Activated T-cell treated with anti-CD3 and anti-CD28 coated beads, Interleukin-2, amount 50 U/mL, for 24 hours (primary cell): ENCODE results near the gene CST3.
A peak's percentile ranks its signal among the peaks of the same experiment; 100 is the strongest.
"Not testable (repeated sequence)": the region's sequence is repeated elsewhere in the genome, so short reads cannot be mapped to it uniquely, and the experiment has no call there.

Experiments
- DNase-seq: peaks from one replicate; pipeline ENCODE4 v3.0.0-alpha.2; 2020
- H3K27ac Mint-ChIP-seq: 2 replicates; pipeline ENCODE4 v1.8.0; 2020; ENCODE audit warnings: mild to moderate bottlenecking, mixed read lengths
- H3K27me3 Mint-ChIP-seq: 2 replicates; pipeline ENCODE4 v1.8.0; 2020; ENCODE audit warnings: mixed read lengths
- H3K36me3 Mint-ChIP-seq: 2 replicates; pipeline ENCODE4 v1.8.0; 2020; ENCODE audit warnings: low read depth, mixed read lengths
- H3K4me1 Mint-ChIP-seq: 2 replicates; pipeline ENCODE4 v1.8.0; 2020; ENCODE audit warnings: low read depth, mixed read lengths
- H3K4me3 Mint-ChIP-seq: 2 replicates; pipeline ENCODE4 v1.8.0; 2020; ENCODE audit warnings: mild to moderate bottlenecking, moderate library complexity, mixed read lengths
- H3K9me3 Mint-ChIP-seq: 2 replicates; pipeline ENCODE4 v1.8.0; 2020; ENCODE audit warnings: mixed read lengths

The CST3 gene

DNA sequence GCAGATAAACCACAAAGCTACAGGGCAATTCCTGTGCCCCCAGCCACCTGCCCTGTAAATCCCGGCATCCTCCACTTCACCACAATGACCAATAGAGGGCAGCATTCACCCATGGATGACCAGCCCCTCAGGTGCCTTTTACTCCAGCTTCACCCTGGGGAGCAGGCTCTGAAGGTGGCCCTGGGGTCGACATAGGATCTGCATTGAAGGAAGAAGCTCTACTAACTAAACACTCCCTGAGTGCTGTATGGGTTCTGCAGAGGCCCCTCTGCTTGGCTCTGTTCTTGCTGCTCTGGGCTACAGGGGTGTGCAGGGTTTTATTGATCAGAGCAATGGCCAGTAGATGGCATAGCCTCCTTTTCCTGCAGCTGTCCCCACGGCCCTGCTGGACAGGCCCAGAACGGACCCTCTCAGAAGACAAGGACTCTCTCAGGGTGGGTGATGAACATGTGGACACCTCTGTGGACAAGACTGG, 30.8 kb upstream of the CST3 start:
- no peak overlapping the region for H3K27ac Mint-ChIP-seq
- H3K4me1 Mint-ChIP-seq = no peaks in the 10 kb centered on the region
- no peaks in the 10 kb centered on the region for H3K9me3 Mint-ChIP-seq
- peak; percentile 44 for DNase-seq
- no peaks in the 10 kb centered on the region for H3K27me3 Mint-ChIP-seq
- H3K36me3 Mint-ChIP-seq = no peaks in the 10 kb centered on the region
- no peak overlapping the region for H3K4me3 Mint-ChIP-seq

GRCh38 chr20:23667666-23668065, 29.9 kb upstream of the CST3 start:
- H3K4me1 Mint-ChIP-seq = no peaks in the 10 kb centered on the region
- H3K36me3 Mint-ChIP-seq = no peaks in the 10 kb centered on the region
- no peaks in the 10 kb centered on the region for H3K27me3 Mint-ChIP-seq
- no peak overlapping the region for H3K27ac Mint-ChIP-seq
- H3K9me3 Mint-ChIP-seq = no peaks in the 10 kb centered on the region
- no peak overlapping the region for H3K4me3 Mint-ChIP-seq
- DNase-seq = no peak

DNA sequence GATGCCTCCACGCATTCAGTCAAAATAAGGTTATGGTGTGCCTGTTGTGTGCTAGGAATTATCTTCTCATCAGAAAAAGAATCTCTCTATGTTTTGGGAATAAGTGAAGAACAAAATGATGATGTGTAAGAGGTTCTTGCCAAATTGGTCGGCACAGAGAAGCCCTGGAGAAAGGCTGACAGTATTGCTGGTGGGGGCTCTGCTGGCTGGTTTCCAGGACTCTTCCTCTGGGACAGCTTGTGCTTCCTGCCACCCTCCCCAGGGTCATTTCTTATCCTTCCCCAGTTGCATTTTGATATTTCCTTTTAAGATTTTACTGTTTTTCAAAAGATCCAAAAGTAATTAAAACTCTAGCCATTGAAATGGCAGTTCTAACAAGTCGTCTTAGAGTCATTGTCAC, 28.9 kb upstream of the CST3 start:
- Mint-ChIP-seq H3K27ac (no peak overlapping the region), H3K36me3 (no peaks in the 10 kb centered on the region), H3K4me3 (no peak overlapping the region), H3K9me3 (no peaks in the 10 kb centered on the region), H3K4me1 (no peaks in the 10 kb centered on the region), H3K27me3 (no peaks in the 10 kb centered on the region)
- no peak for DNase-seq

GRCh38 chr20:23666189-23666588, 28.4 kb upstream of the CST3 start:
- no peak overlapping the region for H3K4me3 Mint-ChIP-seq
- H3K27ac Mint-ChIP-seq = no peak overlapping the region
- no peaks in the 10 kb centered on the region for H3K36me3 Mint-ChIP-seq
- H3K4me1 Mint-ChIP-seq = no peaks in the 10 kb centered on the region
- H3K27me3 Mint-ChIP-seq = no peaks in the 10 kb centered on the region
- no peaks in the 10 kb centered on the region for H3K9me3 Mint-ChIP-seq
- no peak for DNase-seq

DNA sequence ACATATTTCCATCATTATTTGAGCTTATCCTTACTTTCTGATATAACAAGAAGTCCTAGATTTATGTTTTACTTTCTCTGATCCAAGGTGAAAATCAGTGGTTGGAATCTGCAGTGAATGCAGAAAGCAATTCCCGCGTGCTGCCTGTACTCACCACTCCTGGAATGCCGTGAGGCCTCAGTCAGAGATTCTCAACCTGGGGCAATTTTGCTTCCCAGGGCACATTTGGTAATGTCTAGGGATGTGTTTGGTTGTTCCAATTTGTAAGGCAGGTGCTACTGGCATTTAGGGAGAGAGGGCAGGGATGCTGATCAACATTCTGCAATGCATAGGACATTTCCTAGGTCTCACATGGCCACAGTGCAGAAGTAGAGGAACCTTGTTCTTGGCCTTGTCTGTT, 27.2 kb upstream of the CST3 start:
- DNase-seq = no peak
- Mint-ChIP-seq H3K36me3 (no peaks in the 10 kb centered on the region), H3K9me3 (no peaks in the 10 kb centered on the region), H3K4me1 (no peaks in the 10 kb centered on the region), H3K4me3 (no peak overlapping the region), H3K27ac (no peak overlapping the region), H3K27me3 (no peaks in the 10 kb centered on the region)

- H3K4me1 Mint-ChIP-seq, H3K4me3 Mint-ChIP-seq, H3K36me3 Mint-ChIP-seq, DNase-seq, H3K27me3 Mint-ChIP-seq, H3K27ac Mint-ChIP-seq, H3K9me3 Mint-ChIP-seq: not testable (repeated sequence)
These were observed 26.3 kb upstream of the CST3 start for GRCh38 chr20:23664046-23664445.

DNA sequence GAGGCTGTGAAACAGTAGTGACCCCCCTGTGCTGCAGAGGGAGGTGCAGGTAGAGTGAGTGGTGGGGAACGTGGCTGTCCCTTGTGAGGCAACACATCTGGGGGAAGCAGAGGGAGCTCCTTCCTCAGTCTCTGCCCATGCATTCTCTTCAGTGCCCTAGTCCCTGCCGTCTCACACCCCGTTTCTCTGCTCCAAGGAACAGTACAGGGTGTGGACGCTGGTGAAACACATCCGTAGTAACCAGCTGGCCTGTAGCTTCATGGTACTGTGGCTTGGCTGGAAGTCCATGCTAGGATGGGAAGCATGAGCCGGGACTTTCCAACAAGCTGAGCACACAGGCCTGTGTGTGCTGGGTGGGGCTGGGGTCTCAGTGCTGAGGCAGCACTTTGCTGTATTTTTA, 25.4 kb upstream of the CST3 start:
- no peaks in the 10 kb centered on the region for H3K9me3 Mint-ChIP-seq
- H3K4me3 Mint-ChIP-seq = no peak overlapping the region
- H3K4me1 Mint-ChIP-seq = no peaks in the 10 kb centered on the region
- H3K27ac Mint-ChIP-seq = no peak overlapping the region
- H3K27me3 Mint-ChIP-seq = no peaks in the 10 kb centered on the region
- no peak for DNase-seq
- no peaks in the 10 kb centered on the region for H3K36me3 Mint-ChIP-seq

DNA sequence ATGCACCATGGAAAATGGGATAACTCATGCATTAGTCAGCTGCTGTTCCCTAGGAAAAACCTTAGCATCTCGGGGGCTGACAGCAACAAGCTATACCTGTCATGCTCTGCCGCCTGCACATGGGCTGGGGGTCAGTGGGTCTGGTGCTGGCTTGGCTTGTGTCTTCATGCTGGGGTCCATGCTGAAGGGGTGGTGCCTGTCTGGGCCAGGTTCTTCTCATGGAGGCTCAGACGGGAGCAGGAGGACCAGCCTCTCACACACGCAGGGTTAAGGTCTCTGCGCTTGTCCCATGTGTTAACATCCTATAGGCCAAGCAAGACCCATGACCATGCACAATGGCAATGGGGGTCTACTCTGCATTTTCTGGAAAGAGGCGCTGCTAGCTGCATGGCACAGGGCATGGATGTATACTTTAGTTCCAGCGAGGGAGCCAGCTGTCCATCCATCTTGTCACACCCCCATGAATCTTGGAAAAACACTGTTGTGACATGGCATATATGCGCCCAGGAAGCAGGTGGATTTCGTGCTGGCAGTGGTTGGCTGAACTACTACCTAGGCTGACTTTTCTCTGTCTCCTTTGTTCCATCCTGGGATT, 24.6 kb upstream of the CST3 start:
- no peaks in the 10 kb centered on the region for H3K27me3 Mint-ChIP-seq
- no peaks in the 10 kb centered on the region for H3K36me3 Mint-ChIP-seq
- no peaks in the 10 kb centered on the region for H3K4me1 Mint-ChIP-seq

GRCh38 chr20:23661002-23661429, 23.3 kb upstream of the CST3 start:
- no peak for DNase-seq
- no peak overlapping the region for H3K27ac Mint-ChIP-seq
- no peaks in the 10 kb centered on the region for H3K9me3 Mint-ChIP-seq
- no peaks in the 10 kb centered on the region for H3K4me1 Mint-ChIP-seq
- peaks cover 7% of the 10 kb centered on the region for H3K27me3 Mint-ChIP-seq
- no peaks in the 10 kb centered on the region for H3K36me3 Mint-ChIP-seq
- H3K4me3 Mint-ChIP-seq = no peak overlapping the region

More for the DNA sequence above, 24.6 kb upstream of the CST3 start:
- H3K27ac Mint-ChIP-seq = no peak overlapping the region
- H3K9me3 Mint-ChIP-seq = no peaks in the 10 kb centered on the region
- H3K4me3 Mint-ChIP-seq = no peak overlapping the region
- no peak for DNase-seq

- no peaks in the 10 kb centered on the region for H3K4me1 Mint-ChIP-seq
- no peaks in the 10 kb centered on the region for H3K9me3 Mint-ChIP-seq
- no peak overlapping the region for H3K4me3 Mint-ChIP-seq
- no peak for DNase-seq
- H3K36me3 Mint-ChIP-seq = no peaks in the 10 kb centered on the region
- peaks cover 15% of the 10 kb centered on the region for H3K27me3 Mint-ChIP-seq
- no peak overlapping the region for H3K27ac Mint-ChIP-seq
These were observed 22.5 kb upstream of the CST3 start for GRCh38 chr20:23659989-23660837.

DNA sequence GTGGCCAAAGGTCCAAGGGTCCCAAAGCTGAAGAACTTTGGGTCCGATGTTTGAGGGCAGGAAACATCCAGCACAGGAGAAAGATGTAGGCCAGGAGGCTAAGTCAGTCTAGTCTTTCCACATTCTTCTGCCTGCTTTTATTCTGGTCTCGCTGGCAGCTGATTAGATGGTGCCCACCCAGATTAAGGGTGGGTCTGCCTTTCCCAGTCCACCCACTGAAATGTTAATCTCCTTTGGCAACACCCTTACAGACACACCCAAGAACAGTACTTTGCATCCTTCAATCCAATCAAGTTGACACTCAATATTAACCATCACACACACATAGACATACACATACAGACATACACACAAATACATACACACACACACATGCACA, 21.8 kb upstream of the CST3 start:
- not testable (repeated sequence) for H3K9me3 Mint-ChIP-seq, DNase-seq, H3K27ac Mint-ChIP-seq, H3K36me3 Mint-ChIP-seq, H3K4me1 Mint-ChIP-seq, H3K4me3 Mint-ChIP-seq
- H3K27me3 Mint-ChIP-seq = peaks cover 20% of the 10 kb centered on the region

- no peak overlapping the region for H3K4me3 Mint-ChIP-seq
- no peaks in the 10 kb centered on the region for H3K9me3 Mint-ChIP-seq
- H3K27me3 Mint-ChIP-seq = peaks cover 25% of the 10 kb centered on the region
- H3K4me1 Mint-ChIP-seq = no peaks in the 10 kb centered on the region
- no peak overlapping the region for H3K27ac Mint-ChIP-seq
- no peaks in the 10 kb centered on the region for H3K36me3 Mint-ChIP-seq
- DNase-seq = no peak
These were observed 21.3 kb upstream of the CST3 start for GRCh38 chr20:23658989-23659609.

DNA sequence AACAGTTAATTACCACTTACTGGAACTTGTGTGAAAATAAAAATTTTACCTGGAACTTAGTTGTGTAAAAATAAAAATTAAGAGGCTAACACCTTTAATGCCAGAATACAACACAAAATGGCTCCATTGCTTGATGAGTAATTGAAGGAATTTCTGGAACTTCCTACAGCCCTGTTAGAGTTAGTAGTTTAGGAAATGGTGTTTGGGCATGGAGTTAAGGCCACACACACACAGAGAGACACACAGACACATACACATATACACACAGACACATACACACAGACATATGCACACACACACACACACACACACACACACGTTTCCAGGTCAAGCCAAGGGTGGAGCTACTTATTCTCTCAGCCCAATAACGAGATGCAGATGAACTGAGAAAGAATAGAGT, 20.6 kb upstream of the CST3 start:
- no peak overlapping the region for H3K27ac Mint-ChIP-seq
- H3K4me3 Mint-ChIP-seq = no peak overlapping the region
- no peaks in the 10 kb centered on the region for H3K4me1 Mint-ChIP-seq
- no peaks in the 10 kb centered on the region for H3K36me3 Mint-ChIP-seq
- no peak for DNase-seq
- H3K27me3 Mint-ChIP-seq = peaks cover 25% of the 10 kb centered on the region
- H3K9me3 Mint-ChIP-seq = no peaks in the 10 kb centered on the region

- no peaks in the 10 kb centered on the region for H3K4me1 Mint-ChIP-seq
- no peak overlapping the region for H3K4me3 Mint-ChIP-seq
- H3K27me3 Mint-ChIP-seq = peaks cover 25% of the 10 kb centered on the region
- DNase-seq = no peak
- no peak overlapping the region for H3K27ac Mint-ChIP-seq
- no peaks in the 10 kb centered on the region for H3K36me3 Mint-ChIP-seq
- no peaks in the 10 kb centered on the region for H3K9me3 Mint-ChIP-seq
These were observed 19.4 kb upstream of the CST3 start for GRCh38 chr20:23657202-23657601.

- H3K36me3 Mint-ChIP-seq = no peaks in the 10 kb centered on the region
- H3K4me3 Mint-ChIP-seq = no peak overlapping the region
- peaks cover 25% of the 10 kb centered on the region for H3K27me3 Mint-ChIP-seq
- H3K9me3 Mint-ChIP-seq = no peaks in the 10 kb centered on the region
- DNase-seq = no peak
- no peaks in the 10 kb centered on the region for H3K4me1 Mint-ChIP-seq
- no peak overlapping the region for H3K27ac Mint-ChIP-seq
These were observed 18.6 kb upstream of the CST3 start for GRCh38 chr20:23656372-23656771.
